Muscle of back (tissue), 11 donors: ENCODE data around the gene MT3. TPM values are rescaled to one million over a fixed set of nuclear protein-coding genes. Genes with fewer than 3 reads are reported as not detected.

Source experiments
- DNase-seq, 3 donors: peaks; one replicate each; pipeline versions ENCODE4 v3.0.0 to v3.0.0-alpha.2; 2013
- polyA plus RNA-seq, 10 donors: library from polyadenylated mRNA; unstranded; fragments of 120-200 nt; gene quantifications; one replicate each; pipeline ENCODE4 v1.2.1, GENCODE V29; 2013; ENCODE audit not compliant: insufficient read length in 10 of 10

Gene MT3
- polyA plus RNA-seq, 10 donors, result 2.6 to 31.5 (median 19.6) TPM

DNA sequence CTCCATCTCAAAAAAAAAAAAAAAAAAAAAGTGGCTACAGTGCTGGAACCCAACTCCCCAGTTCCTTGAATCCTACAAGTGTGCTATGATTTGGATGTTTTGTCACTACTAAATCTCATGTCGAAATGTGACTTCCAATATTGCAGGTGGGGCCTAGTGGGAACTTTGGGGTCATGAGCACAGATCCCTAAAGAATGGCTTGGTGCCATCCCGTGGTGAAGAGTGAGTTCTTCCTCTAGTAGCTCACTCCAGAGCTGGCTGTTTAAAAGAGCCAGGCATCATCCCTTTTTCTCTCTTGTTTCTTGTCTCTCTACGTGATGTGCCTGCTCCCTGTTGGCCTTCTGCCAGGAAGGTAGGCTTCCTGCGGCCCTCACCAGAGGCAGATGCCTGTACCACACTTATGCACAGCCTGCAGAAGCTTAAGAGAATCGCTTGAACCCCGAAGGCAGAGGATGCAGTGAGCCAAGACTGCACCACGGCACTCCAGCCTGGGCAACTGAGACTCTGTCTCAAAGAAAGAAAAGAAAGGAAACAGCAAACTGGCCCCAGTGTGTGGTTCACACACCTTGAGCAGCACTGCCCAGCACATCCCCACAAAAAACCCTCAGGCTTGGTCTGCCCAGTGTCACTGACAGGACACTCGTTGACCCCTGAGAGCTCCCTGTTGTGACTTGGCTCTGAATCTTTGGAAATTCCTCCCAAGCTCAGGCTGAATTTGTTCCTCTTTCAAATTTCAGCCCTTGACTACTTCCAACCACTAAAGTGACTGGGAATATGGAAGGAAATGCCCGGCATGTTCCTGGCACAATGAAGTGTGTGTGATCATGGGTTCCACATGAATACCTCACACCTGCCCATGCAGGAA, 39.4 kb downstream of the MT3 start:
- no peak for DNase-seq

DNA sequence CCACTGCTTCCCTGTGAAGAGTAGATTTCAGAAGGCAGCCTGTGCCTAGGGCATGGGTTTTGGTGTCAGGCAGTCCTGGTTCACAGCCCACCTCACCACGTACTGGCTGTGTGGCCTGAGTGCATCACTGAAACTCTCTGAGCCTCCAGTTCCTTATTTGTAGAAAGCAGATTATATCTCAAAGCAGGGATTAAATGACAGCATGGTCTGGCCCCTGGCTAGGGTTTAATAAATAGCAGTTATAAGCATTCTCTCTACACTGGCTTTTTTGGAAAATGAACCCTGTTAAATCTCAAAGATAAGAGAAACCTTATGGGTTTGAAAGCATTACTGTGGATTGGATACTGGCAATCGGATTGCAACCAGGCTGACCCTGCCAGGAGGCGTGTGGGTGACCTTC, 40.2 kb downstream of the MT3 start:
- DNase-seq, result no peak

DNA sequence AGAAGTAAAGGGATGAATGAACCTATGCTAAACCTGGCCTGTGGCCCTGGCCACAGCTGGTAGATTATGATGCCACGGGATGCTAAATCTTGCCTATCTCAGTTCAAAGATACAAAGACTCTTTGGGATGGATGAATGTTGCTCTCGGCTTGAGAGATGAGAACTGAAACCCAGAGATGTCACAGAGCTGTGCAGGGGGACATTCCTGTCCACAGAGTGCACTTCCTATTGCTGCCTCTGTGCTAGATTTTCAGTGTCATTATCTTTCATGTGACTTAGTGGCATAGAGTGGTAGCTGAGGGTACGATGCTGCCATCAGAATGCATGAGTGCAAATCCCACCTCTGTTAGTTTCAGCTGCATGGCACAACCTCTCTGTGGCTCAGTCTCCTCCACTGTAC, 40.8 kb downstream of the MT3 start:
- no peak for DNase-seq

DNA sequence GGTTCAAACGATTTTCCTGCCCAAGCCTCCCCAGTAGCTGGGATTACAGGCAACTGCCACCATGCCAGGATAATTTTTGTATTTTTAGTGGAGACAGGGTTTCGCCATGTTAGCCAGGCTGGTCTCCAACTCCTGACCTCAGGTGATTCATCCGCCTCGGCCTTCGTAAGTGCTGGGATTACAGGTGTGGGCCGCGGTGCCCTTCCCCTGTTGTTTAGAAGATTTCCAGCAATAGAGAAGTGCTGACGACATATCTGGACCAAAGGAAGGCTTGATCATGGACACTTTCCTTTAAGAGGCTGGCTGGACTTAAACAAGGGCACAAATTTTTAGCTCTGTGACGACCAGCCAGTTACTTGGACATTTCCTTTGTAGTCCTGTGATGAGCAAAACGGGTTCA, 41.9 kb downstream of the MT3 start:
- DNase-seq, result no peak

DNA sequence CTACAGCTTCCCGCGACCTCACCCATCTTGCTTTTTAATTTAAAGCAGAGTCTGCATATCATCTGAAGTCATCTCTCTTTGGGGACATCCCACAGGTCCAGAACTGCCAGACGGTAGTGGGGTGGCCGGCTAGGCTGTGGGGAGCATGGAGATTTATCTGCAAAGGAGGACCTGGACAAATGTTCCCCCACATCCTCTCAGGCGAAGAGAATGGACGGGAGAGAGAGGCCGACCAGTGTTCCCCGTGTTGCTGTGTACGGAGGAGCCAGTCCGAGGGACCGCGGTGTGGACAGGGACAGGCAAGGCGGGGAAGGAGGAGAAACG, 42.5 kb downstream of the MT3 start:
- no peak for DNase-seq

DNA sequence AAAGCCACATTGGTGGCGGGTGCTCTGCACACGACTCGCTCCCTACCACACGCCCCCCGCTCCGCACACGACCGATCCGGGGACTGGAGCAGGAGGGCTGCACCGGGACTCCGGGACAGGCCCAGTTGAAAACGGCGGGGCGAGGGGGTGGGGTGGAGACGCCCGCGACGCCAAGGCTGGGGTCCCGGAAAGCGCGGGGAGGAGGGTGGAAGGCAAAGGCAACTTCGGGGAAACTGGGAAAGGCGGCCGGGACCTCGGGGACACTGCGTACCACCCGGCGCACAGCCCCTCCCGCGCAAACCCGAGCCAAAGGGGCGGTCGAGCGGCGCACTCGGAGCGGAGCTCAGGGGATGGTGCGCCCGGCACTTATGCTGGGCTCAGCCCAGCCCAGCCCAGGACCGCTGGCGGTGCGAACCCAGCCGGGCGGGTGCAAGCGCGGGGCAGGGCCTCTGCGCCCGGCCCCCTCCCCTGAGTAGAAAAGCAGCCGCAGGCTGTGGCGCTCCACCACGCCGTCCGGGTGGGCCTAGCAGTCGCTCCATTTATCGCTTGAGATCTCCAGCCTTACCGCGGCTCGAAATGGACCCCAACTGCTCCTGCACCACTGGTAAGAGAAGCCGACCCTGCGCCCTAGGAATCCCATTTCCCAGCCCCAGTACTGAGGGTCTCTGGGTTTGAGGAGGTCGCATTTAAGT, 43.0 kb downstream of the MT3 start, which contains the start of gene MT1M:
Gene MT1M (plus strand): TSS at position 504 of the 692 bp plus-strand sequence. CDS start 73 bp downstream, at position 577.
- DNase-seq, result peak; percentile 23 to 62 (median 40)

DNA sequence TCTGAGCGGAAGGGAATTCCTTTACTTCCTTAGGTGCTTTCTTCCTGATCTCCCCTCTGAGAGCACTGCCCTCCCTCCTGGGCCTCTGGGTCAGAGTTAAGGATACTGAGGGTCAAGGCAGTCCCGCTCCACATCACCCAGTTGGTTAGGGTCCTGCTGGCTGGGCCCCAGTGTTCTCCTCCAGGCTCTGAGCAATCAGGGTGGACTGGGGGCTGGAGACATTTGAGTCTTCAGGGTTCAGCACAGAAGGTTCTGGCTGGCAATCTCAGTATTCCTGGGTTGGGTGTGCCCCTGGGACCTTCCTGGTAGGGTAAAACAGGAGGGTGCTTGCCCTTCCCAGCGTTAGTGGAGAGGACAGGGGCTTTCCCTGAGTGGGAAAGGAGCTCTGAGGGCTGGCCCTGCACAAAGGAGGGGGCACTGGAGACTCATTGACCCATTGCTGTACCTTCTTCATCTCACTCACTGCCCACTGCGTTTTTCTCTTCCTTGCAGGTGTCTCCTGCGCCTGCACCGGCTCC, 43.6 kb downstream of the MT3 start:
- DNase-seq, result no peak

DNA sequence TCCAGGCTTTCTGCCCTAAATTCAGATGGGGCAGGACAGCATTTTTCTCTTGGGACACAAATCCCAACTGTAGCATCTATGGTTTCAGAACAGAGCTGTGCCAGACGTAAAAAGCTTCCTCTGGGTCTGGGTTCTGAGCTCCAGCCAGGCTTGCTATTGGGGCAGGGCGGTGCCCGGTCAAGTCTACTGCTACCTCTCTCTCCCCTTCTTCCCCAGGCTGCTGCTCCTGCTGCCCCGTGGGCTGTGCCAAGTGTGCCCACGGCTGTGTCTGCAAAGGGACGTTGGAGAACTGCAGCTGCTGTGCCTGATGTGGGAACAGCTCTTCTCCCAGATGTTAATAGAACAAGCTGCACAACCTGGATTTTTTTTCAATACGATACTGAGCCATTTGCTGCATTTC, 44.2 kb downstream of the MT3 start:
- no peak for DNase-seq

DNA sequence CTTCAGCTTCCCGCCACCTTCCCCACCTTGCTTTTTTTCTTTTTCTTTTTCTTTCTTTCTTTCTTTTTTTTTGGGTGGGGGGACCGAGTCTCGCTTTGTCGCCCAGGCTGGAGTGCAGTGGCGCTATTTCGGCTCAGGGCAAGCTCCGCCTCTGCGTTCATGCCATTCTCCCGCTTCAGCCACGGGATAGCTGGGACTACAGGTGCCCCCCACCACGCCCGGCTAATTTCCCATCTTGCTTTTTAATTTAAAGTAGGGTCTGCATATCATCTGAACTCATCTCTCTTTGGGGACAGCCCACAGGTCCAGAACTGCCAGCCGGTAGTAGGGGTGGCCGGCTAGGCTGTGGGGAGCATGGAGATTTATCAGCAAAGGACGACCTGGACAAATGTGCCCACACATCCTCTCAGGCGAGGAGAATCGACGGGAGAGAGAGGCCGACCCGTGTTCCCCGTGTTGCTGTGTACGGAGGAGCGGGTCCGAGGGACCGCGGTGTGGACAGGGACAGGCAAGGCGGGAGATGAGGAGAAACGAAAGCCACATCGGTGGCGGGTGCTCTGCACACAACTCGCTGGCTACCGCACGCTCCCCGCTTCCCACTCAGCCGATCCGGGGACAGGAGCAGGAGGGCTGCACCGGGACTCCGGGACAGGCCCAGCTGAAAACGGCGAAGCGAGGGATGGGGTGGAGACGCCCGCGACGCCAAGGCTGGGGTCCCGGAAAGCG, 45.5 kb downstream of the MT3 start:
- no peak for DNase-seq

DNA sequence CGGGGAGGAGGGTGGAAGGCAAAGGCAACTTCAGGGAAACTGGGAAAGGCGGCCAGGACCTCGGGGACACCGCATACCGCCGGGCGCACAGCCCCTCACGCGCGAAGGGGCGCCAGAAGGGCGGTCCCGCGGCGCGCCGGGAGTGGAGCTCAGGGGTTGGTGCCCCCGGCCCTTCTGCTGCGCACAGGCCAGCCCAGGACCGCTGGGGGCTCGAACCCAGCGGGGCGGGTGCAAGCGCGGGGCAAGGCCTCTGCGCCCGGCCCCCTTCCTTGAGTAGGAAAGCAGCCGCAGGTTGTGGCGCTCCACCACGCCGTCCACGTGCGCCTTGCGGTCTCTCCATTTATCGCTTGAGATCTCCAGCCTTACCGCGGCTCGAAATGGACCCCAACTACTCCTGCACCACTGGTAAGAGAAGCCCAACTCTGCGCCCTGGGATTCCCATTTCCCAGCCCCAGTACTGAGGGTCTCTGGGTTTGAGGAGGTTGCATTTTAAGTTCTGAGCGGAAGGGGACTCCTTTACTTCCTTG, 46.2 kb downstream of the MT3 start:
- DNase-seq, result no peak

DNA sequence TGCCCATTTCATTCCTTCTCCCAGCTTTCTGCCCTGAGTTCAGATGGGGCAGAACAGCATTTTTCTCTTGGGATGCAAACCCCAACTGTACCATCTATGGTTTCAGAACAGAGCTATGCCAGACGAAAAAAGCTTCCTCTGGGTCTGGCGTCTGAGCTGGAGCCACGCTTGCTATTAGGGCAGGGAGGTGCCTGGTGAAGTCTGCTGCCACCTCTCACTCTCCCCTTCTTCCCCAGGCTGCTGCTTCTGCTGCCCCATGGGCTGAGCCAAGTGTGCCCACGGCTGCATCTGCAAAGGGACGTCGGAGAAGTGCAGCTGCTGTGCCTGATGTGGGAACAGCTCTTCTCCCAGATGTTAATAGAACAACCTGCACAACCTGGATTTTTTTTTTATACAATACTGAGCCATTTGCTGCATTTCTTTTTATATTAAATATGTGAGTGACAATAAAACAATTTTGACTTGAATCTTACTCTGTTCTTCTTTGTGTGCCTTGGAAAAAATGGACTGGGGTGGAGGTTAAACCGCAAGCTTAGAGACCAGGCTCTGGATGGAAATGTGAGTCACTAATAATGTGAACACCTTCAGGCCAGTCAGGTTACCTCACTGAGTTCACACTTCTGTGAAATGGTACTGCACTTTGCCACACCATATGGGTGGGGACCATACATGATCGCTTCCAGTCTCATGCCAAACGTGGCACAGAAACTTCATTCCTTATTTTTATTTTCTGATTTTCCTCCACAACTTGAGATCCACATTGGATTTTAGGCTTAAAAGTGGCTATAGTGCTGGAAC, 47.5 kb downstream of the MT3 start:
- no peak for DNase-seq

DNA sequence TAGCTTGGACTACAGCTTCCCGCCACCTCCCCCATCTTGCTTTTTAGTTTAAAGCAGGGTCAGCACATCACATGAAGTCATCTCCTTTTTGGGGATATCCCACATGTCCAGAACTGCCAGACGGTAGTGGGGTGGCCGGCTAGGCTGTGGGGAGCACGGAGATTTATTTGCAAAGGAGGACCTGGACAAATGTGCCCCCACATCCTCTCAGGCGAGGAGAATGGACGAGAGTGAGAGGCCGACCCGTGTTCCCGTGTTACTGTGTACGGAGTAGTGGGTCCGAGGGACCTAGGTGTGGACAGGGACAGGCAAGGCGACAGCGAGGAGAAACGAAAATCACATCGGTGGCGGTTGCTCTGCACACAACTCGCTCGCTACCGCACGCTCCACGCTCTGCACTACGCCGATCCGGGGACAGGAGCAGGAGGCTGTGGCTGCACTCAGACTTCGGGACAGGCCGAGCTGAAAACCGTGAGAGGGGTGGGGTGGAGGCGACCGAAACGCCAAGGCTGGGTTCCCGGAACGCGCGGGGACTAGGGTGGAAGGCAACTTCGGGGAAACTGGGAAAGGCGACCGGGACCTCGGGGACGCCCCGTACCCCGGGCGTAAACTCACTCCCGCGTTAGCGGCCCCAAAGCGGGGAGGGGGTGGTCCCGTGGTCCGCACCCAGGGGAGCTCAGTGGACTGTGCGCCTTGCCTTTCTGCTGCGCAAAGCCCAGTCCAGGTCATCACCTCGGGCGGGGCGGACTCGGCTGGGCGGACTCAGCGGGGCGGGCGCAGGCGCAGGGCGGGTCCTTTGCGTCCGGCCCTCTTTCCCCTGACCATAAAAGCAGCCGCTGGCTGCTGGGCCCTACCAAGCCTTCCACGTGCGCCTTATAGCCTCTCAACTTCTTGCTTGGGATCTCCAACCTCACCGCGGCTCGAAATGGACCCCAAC, 48.8 kb downstream of the MT3 start, which contains the start of gene MT1A:
Gene MT1A (plus strand): TSS at position 853 of the 937 bp plus-strand sequence. CDS start 73 bp downstream, at position 926.
- DNase-seq, result peak in 2 of 3 donors; percentile 47 to 64

DNA sequence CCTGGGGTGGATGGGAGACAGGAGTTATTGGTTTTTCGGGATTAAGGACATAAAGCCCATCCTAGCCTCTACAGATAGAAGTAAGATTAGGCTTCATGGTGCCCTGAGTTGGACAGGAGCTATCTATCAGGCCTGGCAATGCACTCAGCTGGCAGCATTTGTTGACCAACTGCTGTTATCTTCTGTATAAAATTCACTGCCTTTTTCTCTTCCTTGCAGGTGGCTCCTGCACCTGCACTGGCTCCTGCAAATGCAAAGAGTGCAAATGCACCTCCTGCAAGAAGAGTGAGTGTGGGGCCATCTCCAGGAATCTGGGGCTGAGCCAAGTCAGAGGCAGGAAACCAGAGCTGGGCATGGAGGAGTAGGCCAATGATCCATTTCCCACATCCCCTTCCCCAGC, 49.7 kb downstream of the MT3 start:
- DNase-seq, result no peak

DNA sequence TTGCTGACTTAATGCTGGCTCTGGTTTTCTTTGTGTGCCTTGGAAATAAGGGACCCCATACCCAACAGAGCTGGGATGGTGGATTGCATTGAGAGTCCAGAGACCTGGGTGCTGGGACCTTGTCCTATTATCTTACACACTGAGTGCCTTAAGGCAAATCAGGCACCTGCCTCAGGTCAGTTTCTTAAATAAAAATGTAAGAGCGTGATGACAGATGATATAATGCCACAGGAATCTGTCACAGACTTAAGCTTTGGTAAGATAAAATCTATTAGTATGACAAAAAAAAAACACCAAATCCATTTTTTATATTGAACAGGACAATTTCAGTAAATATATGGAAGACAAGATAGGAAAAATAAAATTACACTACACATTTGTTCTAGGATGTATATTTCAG, 50.7 kb downstream of the MT3 start:
- DNase-seq, result no peak

Other genes starting within 250 kb of the MT3 start
- gene AMFR, start 164.0 kb upstream of the MT3 start, polyA plus RNA-seq, result 10 to 100 TPM; 46.4 to 64.7 (median 53.6) TPM
- gene NUDT21, start 138.2 kb upstream of the MT3 start, polyA plus RNA-seq, result 10 to 100 TPM; 53.0 to 78.6 (median 69.8) TPM
- gene OGFOD1, start 138.0 kb upstream of the MT3 start, polyA plus RNA-seq, result 10 to 100 TPM; 33.7 to 43.7 (median 39.5) TPM
- 10 to 100 TPM; 32.8 to 60.2 (median 52.8) TPM for gene BBS2, start 69.5 kb upstream of the MT3 start, polyA plus RNA-seq
- gene MT4, start 24.5 kb upstream of the MT3 start, polyA plus RNA-seq, result not detected
- 10 to 100 TPM; 12.1 to 36.7 (median 25.6) TPM for gene MT2A, start 19.1 kb downstream of the MT3 start, polyA plus RNA-seq
- gene MT1E, start 36.3 kb downstream of the MT3 start, polyA plus RNA-seq, result 10 to 100 TPM; 10.5 to 27.6 (median 20.4) TPM
- gene MT1M, start 43.1 kb downstream of the MT3 start, polyA plus RNA-seq, result 1 to 10 TPM in 4 of 10 donors, under 1 TPM in 6; 0.47 to 2.1 (median 0.89) TPM
- gene MT1A, start 49.1 kb downstream of the MT3 start, polyA plus RNA-seq, result under 1 TPM in 1 of 10 donors, not detected in 9; 0.63 TPM
- gene MT1B, start 62.4 kb downstream of the MT3 start, polyA plus RNA-seq, result under 1 TPM in 2 of 10 donors, not detected in 8; 0.38 to 0.46 TPM
- 1 to 10 TPM in 8 of 10 donors, under 1 TPM in 2; 0.84 to 2.4 (median 1.5) TPM for gene MT1F, start 68.4 kb downstream of the MT3 start, polyA plus RNA-seq
- 1 to 10 TPM in 4 of 10 donors, under 1 TPM in 3, not detected in 3; 0.62 to 3.6 (median 1.0) TPM for gene MT1G, start 78.5 kb downstream of the MT3 start, polyA plus RNA-seq
- gene MT1H, start 80.3 kb downstream of the MT3 start, polyA plus RNA-seq, result 1 to 10 TPM in 1 of 10 donors, under 1 TPM in 1, not detected in 8; 0.81 to 1.2 TPM
- 10 to 100 TPM in 6 of 10 donors, 1 to 10 TPM in 4; 7.2 to 20.2 (median 12.2) TPM for gene MT1X, start 92.9 kb downstream of the MT3 start, polyA plus RNA-seq
- gene NUP93, start 140.6 kb downstream of the MT3 start, polyA plus RNA-seq, result 10 to 100 TPM; 36.8 to 52.1 (median 45.5) TPM